GM20000 (cell line): ENCODE results near the gene KIRREL3.

Source experiments
- DNase-seq: peaks from one replicate; pipeline ENCODE4 v3.0.0; 2012; ENCODE audit warnings: low spot score
- TF ChIP-seq, protein P1 (sequence below): IDR thresholded peaks from 2 replicates; pipeline ENCODE4 v1.5.1; 2012; ENCODE audit warnings: mild to moderate bottlenecking, control low read depth; ENCODE audit errors: extremely low read depth, missing control alignments

KIRREL3 gene

DNA sequence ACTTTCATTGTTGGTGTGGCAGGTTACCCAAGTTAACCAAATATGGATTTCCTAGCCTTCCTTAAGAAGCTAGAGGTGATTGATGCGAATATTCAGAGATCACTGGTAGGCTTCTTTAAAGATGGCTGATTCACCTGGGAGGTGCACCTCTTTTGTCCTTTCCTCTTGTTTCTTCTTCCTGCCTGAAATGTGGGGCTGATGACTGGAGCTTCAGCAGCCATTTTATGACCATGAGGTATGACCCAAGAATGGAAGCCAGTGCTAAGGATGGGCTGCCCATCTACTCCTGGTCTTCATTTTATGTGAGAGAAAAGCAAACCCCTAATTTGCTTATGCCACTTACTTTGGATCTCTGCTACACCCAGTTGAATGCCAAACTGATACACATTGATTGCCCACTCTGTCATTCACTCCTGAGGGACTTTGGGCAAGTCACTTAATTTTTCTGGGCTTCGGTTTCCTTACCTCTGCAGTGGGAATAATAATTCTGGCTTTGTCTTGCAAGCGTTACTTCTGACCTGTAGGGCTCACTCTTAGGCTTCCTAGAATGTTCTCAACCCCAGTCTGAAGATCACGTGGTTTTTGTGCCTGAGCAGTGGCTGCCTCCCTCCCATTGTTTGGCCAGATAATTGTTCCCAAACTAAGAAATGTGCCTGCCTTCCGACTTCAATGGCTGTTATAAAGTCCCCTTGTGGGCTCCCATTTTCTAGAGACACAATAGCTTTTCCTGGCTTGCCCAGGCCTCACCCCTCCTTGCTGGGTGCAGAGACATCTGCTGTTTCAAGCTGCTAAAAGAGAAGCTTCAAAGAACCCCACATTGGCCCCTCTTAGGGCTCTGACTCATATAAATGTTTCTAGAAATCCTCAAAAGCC lies 402.0 kb downstream of the KIRREL3 start:
- DNase-seq, result no peak
- TF ChIP-seq, protein P1, sequence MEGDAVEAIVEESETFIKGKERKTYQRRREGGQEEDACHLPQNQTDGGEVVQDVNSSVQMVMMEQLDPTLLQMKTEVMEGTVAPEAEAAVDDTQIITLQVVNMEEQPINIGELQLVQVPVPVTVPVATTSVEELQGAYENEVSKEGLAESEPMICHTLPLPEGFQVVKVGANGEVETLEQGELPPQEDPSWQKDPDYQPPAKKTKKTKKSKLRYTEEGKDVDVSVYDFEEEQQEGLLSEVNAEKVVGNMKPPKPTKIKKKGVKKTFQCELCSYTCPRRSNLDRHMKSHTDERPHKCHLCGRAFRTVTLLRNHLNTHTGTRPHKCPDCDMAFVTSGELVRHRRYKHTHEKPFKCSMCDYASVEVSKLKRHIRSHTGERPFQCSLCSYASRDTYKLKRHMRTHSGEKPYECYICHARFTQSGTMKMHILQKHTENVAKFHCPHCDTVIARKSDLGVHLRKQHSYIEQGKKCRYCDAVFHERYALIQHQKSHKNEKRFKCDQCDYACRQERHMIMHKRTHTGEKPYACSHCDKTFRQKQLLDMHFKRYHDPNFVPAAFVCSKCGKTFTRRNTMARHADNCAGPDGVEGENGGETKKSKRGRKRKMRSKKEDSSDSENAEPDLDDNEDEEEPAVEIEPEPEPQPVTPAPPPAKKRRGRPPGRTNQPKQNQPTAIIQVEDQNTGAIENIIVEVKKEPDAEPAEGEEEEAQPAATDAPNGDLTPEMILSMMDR, result no peak

DNA sequence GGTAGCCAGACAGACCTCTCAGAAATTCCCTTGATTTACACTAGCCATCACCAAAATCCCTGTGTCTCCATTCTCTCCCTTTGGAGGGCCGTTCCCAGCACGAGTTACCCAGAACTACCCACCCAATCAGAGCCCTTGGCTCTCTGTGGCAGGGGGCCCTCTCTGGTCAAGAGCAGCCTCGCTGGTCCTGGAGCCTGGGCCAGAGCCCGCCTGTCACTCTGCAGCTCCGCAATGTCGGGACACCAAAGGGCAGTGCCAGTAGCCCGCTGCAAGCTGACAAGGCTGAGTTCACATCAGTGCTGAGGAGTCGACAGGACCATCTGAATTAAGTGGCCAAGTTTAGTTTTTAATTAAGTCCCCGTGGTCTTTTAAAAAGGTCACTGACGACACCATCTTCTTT lies 403.5 kb downstream of the KIRREL3 start:
- TF ChIP-seq, protein P1, result no peak
- DNase-seq, result no peak

DNA sequence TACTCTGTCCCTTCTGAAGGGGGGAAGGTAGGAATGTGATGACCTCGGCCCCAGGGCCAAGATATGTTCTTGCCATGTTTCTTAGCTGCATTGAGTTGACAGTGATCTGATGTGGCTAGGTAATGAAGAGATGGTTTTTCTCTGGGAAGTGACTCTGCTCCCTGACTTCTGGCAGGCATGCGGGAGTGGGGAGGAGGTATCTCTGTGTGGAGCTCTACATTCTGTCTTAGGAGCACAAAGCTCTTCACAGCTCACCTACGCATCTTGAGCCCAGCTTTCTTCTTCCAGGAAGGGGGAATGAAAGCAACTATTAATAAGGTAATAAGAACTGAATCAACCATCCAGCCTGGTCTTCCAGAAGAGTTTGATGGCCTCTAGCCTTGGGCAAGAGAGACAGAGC lies 404.1 kb downstream of the KIRREL3 start:
- TF ChIP-seq, protein P1, result no peak
- DNase-seq, result no peak

DNA sequence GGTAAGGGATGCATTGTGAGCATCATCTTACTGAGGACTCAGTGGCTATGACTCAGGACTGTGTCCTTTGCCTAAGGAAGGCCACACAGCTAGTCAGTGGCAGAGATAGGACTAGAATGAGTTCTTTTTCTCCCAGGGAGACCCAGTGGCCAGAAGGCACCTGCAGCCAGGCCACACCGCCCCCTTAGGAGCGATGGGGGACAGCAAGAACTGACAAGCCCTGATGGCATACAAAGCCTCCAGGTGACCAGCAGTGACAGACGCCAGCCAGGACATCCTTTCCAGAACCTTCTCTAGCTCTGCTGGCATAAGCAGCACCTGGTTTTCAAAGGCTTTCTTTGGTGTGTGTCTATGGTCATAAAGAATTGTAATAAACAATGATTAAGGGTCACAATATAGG lies 405.0 kb downstream of the KIRREL3 start:
- no peak for DNase-seq
- TF ChIP-seq, protein P1, result no peak

DNA sequence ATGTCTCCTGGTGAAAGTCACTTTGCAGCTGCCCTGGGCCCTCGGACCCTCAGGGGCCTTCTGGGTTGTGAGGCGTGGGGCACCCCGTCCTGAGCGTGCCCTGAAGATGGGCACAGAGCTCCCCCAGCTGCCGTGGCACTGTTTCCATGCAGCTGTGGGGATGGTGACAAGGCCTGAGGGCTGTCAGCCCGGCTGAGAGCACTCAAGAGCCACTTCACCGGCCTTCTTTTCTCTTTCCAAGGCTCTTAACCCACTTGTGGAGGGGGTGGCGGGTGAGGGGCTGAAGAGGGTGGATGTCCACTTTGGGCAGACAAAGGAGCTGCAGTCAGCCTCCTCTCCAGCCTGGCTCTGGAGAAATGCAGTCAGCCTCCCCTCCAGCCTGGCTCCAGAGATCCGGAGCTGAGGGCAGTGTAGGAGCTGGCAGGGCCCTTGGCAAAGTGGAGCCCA lies 405.6 kb downstream of the KIRREL3 start:
- no peak for DNase-seq
- TF ChIP-seq, protein P1, result no peak

DNA sequence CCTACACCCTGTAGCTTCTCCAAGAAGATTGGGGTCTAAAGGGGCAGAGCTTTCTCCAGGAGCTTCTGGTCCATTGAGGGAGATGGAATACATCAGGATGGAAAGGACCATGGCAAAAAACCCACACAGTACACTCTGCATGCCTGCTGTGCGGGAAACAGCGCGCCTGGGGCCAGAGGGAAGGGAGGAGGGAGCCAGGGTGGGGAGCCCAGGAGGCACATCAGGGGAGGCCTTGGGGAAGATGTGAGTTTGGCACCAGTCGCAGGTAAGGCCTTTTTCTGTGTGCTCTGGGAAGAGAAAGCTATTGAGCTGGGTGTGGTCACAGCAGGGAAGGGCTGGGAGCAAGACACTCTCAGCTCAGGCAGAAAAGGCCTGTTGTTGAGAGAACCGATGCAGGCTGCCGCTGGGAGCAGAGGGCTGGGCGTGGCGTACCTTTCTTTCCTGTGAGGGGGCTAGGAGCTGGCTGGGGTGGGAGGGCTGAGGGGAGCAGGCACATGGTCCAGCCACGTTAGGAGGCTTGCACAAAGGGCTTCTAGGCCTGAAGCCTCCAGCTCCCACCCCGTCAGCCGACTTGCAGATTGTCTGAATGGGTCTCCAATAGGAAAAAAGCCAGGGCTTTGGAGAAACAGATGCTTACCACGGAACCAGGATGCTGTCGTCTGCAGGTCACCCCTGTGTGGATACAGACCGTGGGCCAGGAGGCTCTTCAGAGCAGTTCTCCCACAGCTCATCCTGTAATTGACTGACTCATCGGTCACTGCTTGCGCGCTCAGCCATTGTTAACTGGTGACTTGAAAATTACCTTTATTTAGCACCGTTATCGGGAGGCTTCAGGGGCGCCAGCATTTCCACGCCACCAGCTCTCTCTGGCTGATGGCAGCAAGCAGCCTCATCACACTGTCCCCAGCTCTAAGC lies 407.8 kb downstream of the KIRREL3 start:
- TF ChIP-seq, protein P1, result no peak
- no peak for DNase-seq

DNA sequence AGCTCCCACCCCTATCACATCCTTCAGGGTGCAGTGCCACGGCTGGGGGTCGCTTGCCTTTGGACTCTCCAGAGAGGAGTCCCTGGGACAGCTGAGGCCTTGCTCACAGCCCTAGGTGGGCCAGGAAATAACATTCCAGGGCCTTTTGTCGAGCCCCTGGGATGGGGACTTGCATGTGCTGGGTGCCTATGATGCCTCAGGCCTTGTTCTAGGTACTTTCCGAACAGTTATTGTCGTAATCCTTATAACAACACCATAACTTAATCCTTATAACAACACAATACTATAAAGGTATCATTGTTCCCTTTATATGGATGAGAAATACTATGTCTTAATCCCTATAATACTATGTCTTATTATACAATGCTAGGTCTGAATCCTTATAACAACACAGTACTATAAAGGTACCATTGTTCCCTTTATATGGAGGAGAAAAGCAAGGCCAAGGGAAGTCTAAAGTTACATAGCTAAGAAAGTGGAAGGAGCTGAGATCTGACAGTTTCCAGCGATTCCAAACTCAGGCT lies 408.5 kb downstream of the KIRREL3 start:
- TF ChIP-seq, protein P1, result no peak

More for the DNA sequence above, 408.5 kb downstream of the KIRREL3 start:
- DNase-seq, result no peak
